ENCODE measurements around the gene NXNL1. TPM values are rescaled to one million over a fixed set of nuclear protein-coding genes. Genes with fewer than 3 reads are reported as not detected.

NXNL1 gene
- total RNA-seq, 2 donors from 2014 or later: not detected

DNA sequence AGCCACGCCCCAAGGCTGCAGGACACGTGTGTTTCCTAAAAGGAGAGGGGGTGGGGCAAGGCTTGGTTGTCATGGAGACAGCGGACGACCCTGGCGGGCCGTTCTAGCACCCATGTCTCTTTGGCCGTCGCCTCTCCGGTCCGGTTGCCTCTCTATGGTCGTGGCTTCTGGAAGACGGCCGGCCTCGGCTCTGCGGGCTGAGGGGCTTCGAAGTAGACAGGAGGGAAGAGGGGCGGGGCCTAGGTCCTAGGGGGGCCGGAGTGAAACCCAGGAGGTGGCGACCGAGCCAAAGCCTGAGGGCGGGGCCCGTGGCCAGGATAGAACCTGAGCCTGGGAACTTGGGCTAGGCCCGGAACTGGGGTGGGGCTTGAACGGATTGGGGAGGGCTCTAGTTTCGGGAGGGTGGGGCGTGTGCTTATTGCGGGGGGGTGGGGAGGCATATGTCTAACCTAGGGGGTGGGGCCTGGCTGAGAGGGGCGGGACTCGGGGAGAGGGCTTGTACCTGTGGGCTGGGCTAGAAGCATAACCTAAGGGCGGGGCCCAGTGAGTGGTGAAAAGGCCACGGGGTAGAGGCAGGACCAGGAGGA lies 8.8 kb upstream of the NXNL1 start:
- Mint-ChIP-seq H3K9me3 (no peaks in the 10 kb centered on the region), H3K36me3 (no peaks in the 10 kb centered on the region), H3K27ac (peak overlapping the region; percentile 89 to 94)
- peak in 1 of 2 donors; percentile 79 for DNase-seq (ENCODE audit: low spot score in 2 of 2)
- ATAC-seq: peak; percentile 76 to 85

- H3K36me3 Mint-ChIP-seq: no peaks in the 10 kb centered on the region
- DNase-seq (ENCODE audit: low spot score in 2 of 2): no peak
- no peaks in the 10 kb centered on the region for H3K9me3 Mint-ChIP-seq
- peak overlapping the region; percentile 61 to 89 for H3K27ac Mint-ChIP-seq
- ATAC-seq: no peak
Measured at GRCh38 chr19:17469092-17469480, 8.4 kb upstream of the NXNL1 start.

GRCh38 chr19:17468302-17469091 lies 7.8 kb upstream of the NXNL1 start:
- Mint-ChIP-seq H3K9me3 (no peaks in the 10 kb centered on the region), H3K36me3 (no peaks in the 10 kb centered on the region), H3K27ac (no peak overlapping the region)
- DNase-seq (ENCODE audit: low spot score in 2 of 2) (no peak), ATAC-seq (no peak)

GRCh38 chr19:17467471-17468301 lies 7.0 kb upstream of the NXNL1 start:
- ATAC-seq: no peak
- H3K36me3 Mint-ChIP-seq: no peaks in the 10 kb centered on the region
- no peak overlapping the region for H3K27ac Mint-ChIP-seq
- no peaks in the 10 kb centered on the region for H3K9me3 Mint-ChIP-seq
- DNase-seq (ENCODE audit: low spot score in 2 of 2): no peak

- Mint-ChIP-seq H3K27ac (no peak overlapping the region), H3K36me3 (no peaks in the 10 kb centered on the region), H3K9me3 (no peaks in the 10 kb centered on the region)
- ATAC-seq: no peak
- DNase-seq (ENCODE audit: low spot score in 2 of 2): no peak
Measured at GRCh38 chr19:17466487-17466850, 5.7 kb upstream of the NXNL1 start.

- DNase-seq (ENCODE audit: low spot score in 2 of 2) (no peak), ATAC-seq (no peak)
- Mint-ChIP-seq H3K9me3 (no peaks in the 10 kb centered on the region), H3K27ac (no peak overlapping the region), H3K36me3 (no peaks in the 10 kb centered on the region)
Measured at GRCh38 chr19:17458970-17459369, 1.8 kb downstream of the NXNL1 start.

GRCh38 chr19:17457616-17458015 lies 3.1 kb downstream of the NXNL1 start:
- ATAC-seq: no peak
- no peaks in the 10 kb centered on the region for H3K9me3 Mint-ChIP-seq
- H3K27ac Mint-ChIP-seq: no peak overlapping the region
- no peak for DNase-seq (ENCODE audit: low spot score in 2 of 2)
- no peaks in the 10 kb centered on the region for H3K36me3 Mint-ChIP-seq

DNA sequence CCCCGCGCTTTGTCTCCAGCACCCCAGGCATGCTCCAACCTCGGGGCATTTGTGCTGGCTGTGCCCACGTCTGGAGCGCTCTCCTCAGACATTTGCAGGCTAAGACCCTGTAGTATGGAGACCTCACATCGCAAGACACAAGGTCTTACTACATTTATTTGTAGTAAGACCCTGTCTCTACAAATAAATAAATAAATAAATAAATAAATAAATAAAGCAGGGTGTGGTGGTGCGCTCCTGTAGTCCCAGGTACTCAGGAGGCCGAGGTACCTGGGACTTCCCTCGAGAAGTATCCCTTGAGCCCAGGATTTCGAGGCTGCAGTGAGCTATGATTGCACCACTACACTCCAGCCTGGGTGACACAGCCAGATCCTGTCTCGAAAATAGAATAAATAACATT lies 4.6 kb downstream of the NXNL1 start:
- Mint-ChIP-seq H3K36me3 (no peaks in the 10 kb centered on the region), H3K9me3 (no peaks in the 10 kb centered on the region), H3K27ac (no peak overlapping the region)
- no peak for ATAC-seq
- DNase-seq (ENCODE audit: low spot score in 2 of 2): no peak

DNA sequence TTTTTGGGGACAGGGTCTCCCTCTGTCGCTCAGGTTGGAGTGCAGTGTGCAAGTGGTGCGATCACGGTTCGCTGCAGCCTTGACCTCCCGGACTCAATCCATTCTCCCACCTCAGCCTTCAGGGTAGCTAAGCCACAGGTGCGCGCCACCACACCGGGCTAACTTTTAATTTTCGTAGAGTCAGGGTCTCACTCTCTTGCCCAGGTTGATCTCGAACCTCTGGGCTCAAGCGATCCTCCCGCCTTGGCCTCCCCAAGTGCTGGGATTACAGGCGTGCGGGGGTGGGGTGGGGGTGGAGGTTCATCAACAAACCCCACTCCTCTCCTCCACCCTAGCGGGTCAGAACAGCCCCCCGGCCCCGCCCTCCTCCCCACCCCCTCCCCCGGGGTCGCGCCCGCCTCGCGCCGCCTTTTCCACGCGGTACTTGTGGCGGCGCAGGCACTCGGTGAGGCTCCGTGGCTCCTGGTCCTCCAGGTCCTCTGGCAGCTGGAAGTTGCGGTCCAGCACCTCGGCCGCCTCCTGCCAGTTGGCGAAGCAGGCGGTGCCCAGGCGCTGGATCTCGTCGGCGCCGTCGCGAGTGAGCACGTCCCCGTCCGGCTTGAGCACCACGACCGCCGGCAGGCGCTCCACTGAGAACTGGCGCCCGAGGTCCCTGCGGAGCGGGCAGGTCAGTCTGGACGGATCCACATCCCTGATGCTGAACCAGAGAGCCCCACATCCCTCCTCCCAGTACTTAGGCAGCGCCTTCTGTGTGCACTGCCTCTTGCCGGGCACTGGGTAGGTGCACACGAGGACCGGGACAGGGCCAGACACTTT lies 5.2 kb downstream of the NXNL1 start:
- H3K27ac Mint-ChIP-seq: no peak overlapping the region
- DNase-seq (ENCODE audit: low spot score in 2 of 2): no peak
- no peaks in the 10 kb centered on the region for H3K9me3 Mint-ChIP-seq
- no peaks in the 10 kb centered on the region for H3K36me3 Mint-ChIP-seq
- ATAC-seq: no peak

DNA sequence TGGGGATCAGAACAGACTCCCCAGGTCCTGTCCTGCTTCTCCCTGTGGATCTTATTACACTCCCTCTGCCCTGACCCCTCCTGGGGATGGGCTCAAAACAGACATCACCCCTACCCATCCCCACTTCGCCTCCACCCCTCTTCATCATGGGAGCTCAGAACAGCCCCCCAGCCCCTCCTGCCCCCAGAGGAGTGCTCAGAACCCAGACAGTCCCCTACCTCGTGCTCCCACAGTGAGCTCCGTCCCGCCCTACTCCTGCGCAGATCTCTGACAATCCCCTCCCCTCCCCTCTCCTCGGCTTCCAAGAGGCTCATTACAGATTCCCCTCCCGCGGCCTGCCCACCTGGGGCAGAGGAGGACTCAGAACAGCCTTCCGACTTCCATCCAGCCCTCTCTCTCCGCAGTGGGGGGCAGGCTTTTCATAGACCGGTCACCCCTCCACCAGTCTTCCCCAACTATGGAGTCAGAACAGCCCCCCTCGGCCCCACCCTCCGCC lies 6.1 kb downstream of the NXNL1 start:
- peaks cover 0 to 4% of the 10 kb centered on the region in 2 donors for H3K9me3 Mint-ChIP-seq
- no peak for DNase-seq (ENCODE audit: low spot score in 2 of 2)
- no peaks in the 10 kb centered on the region for H3K36me3 Mint-ChIP-seq
- ATAC-seq: no peak
- no peak overlapping the region for H3K27ac Mint-ChIP-seq

- no peaks in the 10 kb centered on the region for H3K36me3 Mint-ChIP-seq
- no peak for DNase-seq (ENCODE audit: low spot score in 2 of 2)
- peaks cover 0 to 4% of the 10 kb centered on the region in 2 donors for H3K9me3 Mint-ChIP-seq
- no peak overlapping the region for H3K27ac Mint-ChIP-seq
- no peak for ATAC-seq
Measured at GRCh38 chr19:17451820-17452219, 8.9 kb downstream of the NXNL1 start.

DNA sequence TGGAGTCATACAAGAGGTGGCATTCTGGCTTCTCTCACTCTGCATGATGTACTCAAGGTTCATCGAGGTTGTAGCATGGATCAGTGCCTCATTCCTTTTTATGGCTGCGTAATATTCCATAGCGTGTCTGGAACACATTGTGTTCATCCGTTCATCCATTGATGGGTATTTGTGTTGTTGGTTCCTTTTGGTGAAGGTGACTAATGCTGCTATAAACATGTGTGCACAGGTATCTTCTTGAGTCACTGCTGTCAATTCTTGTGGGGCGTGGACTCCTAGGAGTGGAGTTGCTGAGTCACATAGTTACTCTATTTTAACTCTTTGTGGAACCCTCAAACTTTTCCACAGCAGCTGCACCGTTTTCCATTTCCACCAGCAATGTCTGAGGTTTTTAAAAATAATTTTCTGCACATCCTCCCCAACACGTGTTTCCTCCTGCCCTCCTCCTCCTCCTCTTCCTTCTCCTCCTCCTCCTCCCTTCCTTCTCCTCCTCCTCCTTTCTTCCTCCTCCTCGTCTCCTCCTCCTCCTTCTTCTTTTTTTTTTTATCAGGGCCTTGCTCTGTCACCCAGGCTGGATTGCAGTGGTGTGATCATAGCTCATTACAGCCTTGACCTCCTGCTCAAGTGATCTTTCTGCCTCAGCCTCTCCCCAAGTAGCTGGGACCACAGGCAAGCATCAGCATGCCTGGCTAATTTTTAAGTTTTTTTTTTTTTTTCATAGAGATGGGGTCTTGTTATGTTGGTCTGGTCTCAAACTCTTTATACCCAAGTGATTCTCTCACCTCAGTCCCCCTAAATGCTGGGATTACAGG lies 10.3 kb downstream of the NXNL1 start:
- DNase-seq (ENCODE audit: low spot score in 2 of 2): peak in 1 of 2 donors; percentile 54
- Mint-ChIP-seq H3K27ac (peak overlapping the region in 1 of 2 donors; percentile 83), H3K36me3 (no peaks in the 10 kb centered on the region), H3K9me3 (peaks cover 0 to 4% of the 10 kb centered on the region in 2 donors)
- ATAC-seq: peak; percentile 80 to 97

DNA sequence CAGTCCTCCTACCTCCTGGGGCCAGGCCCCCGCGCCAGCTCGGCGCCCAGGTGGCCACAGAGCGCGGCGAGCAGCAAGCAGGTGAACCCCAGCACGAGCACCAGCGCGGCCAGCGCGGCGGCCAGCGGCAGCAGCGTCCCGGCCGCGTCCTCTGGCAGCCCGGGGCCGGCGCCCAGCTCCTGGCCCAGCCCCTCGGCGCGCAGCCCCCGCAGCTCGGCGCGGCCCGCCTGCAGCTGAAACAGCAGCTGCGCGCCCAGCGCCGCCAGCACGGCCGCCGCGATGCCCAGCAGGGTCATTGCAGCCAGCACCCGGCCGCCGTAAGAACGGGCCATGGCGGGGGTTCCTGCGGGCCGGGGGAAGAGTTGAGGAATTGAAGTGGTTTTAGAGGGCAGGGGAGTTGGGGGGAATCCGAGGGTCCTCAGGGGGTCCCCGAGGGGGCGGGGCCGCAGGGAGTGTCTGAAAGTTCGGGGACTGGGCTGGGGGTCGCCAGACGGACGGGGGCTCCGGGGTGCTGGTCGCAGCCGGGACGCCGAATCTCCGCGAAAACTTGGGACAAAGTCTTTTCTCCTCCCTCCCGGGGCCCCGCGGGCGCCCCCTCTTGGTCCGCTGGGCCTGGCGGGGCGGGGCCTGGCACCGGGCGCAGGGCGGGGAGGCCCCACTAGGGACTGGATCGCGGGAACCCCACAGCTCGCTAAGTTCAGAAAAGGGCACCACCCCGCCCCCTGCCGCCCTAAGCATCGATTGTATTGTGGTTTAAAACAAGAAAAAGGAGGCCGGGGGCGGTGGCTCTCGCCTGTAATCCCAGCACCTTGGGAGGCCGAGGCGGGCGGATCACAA lies 12.4 kb downstream of the NXNL1 start, which contains the start of gene TMEM221:
Gene TMEM221, minus strand, starts transcription at position 538 of the 837 bp plus-strand sequence. Its CDS starts 206 bp downstream, at position 332.
- Mint-ChIP-seq H3K36me3 (no peaks in the 10 kb centered on the region), H3K9me3 (peaks cover 0 to 4% of the 10 kb centered on the region in 2 donors), H3K27ac (no peak within 1 kb of the TSS)
- DNase-seq (ENCODE audit: low spot score in 2 of 2): peak in 1 of 2 donors; percentile 64
- ATAC-seq: peak; percentile 36 to 74

GRCh38 chr19:17447704-17448130 lies 13.0 kb downstream of the NXNL1 start:
- H3K9me3 Mint-ChIP-seq: peaks cover 0 to 4% of the 10 kb centered on the region in 2 donors
- no peak for DNase-seq (ENCODE audit: low spot score in 2 of 2)
- ATAC-seq: no peak
- H3K36me3 Mint-ChIP-seq: no peaks in the 10 kb centered on the region
- no peak overlapping the region for H3K27ac Mint-ChIP-seq
